Pericardium fibroblast (primary cell): Measurements from ENCODE around the gene ELOVL4. TPM values are rescaled to one million over a fixed set of nuclear protein-coding genes. Genes with fewer than 3 reads are reported as not detected.

Experiments
- total RNA-seq: library from RNA; depleted of rRNA; stranded (reverse); fragments of >200 nt; gene quantifications from 2 replicates; pipeline ENCODE4 v1.2.3, GENCODE V29; 2015

Gene ELOVL4
- total RNA-seq, result 6.7 and 7.7 TPM in 2 replicates

GRCh38 chr6:79947191-79948186 lies at the start of gene ELOVL4:
Gene ELOVL4 (minus strand): TSS chr6:79947553. CDS start chr6:79947279, 274 bp downstream.

Other genes starting within 250 kb of the ELOVL4 start
- 0.70 and 0.94 TPM in 2 replicates for gene TTK, start 57.1 kb upstream of the ELOVL4 start, total RNA-seq
- gene BCKDHB, start 159.1 kb upstream of the ELOVL4 start, total RNA-seq, result 10.2 and 11.3 TPM in 2 replicates